ENCODE results near the gene TBCCD1.

The TBCCD1 gene

GRCh38 chr3:186603159-186603558, 36.0 kb upstream of the TBCCD1 start:
- no peak for DNase-seq (ENCODE audit: low read depth)
- H3K4me3 ChIP-seq (ENCODE audit: control insufficient read depth, low read depth, low read length): no peak overlapping the region
- TF ChIP-seq, protein P1, sequence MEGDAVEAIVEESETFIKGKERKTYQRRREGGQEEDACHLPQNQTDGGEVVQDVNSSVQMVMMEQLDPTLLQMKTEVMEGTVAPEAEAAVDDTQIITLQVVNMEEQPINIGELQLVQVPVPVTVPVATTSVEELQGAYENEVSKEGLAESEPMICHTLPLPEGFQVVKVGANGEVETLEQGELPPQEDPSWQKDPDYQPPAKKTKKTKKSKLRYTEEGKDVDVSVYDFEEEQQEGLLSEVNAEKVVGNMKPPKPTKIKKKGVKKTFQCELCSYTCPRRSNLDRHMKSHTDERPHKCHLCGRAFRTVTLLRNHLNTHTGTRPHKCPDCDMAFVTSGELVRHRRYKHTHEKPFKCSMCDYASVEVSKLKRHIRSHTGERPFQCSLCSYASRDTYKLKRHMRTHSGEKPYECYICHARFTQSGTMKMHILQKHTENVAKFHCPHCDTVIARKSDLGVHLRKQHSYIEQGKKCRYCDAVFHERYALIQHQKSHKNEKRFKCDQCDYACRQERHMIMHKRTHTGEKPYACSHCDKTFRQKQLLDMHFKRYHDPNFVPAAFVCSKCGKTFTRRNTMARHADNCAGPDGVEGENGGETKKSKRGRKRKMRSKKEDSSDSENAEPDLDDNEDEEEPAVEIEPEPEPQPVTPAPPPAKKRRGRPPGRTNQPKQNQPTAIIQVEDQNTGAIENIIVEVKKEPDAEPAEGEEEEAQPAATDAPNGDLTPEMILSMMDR (conservative IDR thresholded peaks at IDR 0.05; ENCODE audit: control insufficient read depth, insufficient read depth, low read depth, low read length): no peak

DNA sequence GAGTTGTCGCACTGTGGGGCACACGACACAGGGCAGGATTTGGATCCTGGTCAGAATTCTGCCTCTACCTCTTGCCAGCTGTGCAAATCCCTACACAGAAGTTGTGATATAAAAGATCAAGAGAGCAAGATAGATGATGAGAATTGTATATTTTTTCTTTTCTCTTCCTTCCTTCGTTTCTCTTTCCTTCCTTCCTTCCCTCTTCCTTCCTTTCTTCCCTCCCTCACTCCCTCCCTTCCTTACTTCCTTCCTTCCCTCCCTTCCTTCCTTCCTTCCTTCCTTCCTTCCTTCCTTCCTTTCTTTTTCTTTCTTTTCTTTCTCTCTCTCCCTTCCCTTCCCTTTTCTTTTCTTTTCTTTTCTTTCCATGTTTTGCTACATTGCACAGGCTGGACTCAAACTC, 33.8 kb upstream of the TBCCD1 start:
- H3K4me3 ChIP-seq (ENCODE audit: control insufficient read depth, low read depth, low read length): no peak overlapping the region
- no peak for DNase-seq (ENCODE audit: low read depth)
- TF ChIP-seq, protein P1 (conservative IDR thresholded peaks at IDR 0.05; ENCODE audit: control insufficient read depth, insufficient read depth, low read depth, low read length): no peak

DNA sequence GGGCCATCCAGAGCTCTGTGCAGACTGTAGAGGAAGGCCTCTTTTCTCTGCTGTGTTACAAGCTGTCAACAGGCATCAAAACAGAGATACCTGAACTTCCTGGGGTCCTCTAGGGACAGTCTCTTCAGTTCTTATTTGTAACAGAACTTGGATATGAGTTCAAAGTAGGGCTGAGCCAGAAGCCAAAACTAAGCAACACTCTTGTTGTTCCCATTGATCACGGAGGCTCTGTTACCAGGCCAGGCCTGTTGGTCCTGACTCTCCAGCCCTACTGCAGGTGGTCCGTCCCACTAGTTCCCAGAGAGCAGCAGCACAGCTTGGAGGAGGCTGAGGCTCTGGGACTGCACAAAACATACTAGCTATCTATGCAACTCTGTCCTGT, 32.6 kb upstream of the TBCCD1 start:
- TF ChIP-seq, protein P1 (conservative IDR thresholded peaks at IDR 0.05; ENCODE audit: control insufficient read depth, insufficient read depth, low read depth, low read length): no peak
- DNase-seq (ENCODE audit: low read depth): no peak
- H3K4me3 ChIP-seq (ENCODE audit: control insufficient read depth, low read depth, low read length): no peak overlapping the region

- DNase-seq (ENCODE audit: low read depth): no peak
- no peak overlapping the region for H3K4me3 ChIP-seq (ENCODE audit: control insufficient read depth, low read depth, low read length)
- TF ChIP-seq, protein P1 (conservative IDR thresholded peaks at IDR 0.05; ENCODE audit: control insufficient read depth, insufficient read depth, low read depth, low read length): no peak
Observed at GRCh38 chr3:186599142-186599784, 32.1 kb upstream of the TBCCD1 start.

GRCh38 chr3:186598794-186599141, 31.6 kb upstream of the TBCCD1 start:
- DNase-seq (ENCODE audit: low read depth): no peak
- no peak overlapping the region for H3K4me3 ChIP-seq (ENCODE audit: control insufficient read depth, low read depth, low read length)
- TF ChIP-seq, protein P1 (conservative IDR thresholded peaks at IDR 0.05; ENCODE audit: control insufficient read depth, insufficient read depth, low read depth, low read length): no peak

DNA sequence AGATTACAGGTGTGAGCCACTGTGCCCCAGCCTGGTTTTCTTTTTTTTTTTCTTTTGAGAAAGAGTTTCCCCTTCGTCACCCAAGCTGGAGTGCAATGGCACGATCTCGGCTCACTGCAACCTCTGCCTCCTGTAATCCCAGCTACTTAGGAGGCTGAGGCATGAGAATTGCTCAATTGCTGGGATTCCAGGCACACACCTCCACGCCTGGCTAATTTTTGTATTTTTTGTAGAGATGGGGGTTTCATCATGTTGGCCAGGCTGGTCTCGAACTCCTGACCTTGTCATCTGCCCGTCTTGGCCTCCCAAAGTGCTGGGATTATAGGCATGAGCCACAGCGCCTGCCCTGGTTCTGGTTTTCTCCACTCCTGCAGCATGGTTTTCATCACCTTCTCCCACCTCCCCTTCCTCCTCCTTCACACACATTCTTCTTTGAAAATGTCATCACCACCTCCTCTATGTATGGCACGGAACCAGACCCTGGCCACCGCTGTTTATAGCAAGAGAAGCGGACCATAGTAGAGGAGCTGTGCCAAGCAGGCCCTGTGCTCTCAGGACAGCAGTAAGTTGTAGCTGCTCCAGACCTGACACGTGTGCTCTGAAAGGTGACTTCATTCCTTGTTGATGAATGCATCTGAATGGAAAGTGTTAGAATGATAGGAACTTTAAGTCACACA, 31.1 kb upstream of the TBCCD1 start:
- TF ChIP-seq, protein P1 (conservative IDR thresholded peaks at IDR 0.05; ENCODE audit: control insufficient read depth, insufficient read depth, low read depth, low read length): no peak
- peak; percentile 48 for DNase-seq (ENCODE audit: low read depth)
- H3K4me3 ChIP-seq (ENCODE audit: control insufficient read depth, low read depth, low read length): no peak overlapping the region
